IMR-90 (cell line): ENCODE data around the gene EPHA6. TPM values are rescaled to one million over a fixed set of nuclear protein-coding genes. Genes with fewer than 3 reads are reported as not detected.

ENCODE experiments used
- ATAC-seq: fragments of 200-7000 bp; cut with Tn5 transposase; 2 replicates; pipeline ENCODE4 v1.9.1; 2020; ENCODE audit warnings: low read depth, mild to moderate bottlenecking, moderate library complexity
- BruUV-seq: library from RNA; stranded (reverse); fragments of 400-500 nt; replicated peaks from 2 replicates; lab custom pipeline; 2021; lab: Mats Ljungman, UMichigan
- CTCF ChIA-PET: fragments of 300-600 bp; formaldehyde crosslinking; extraction: SDS; loops from one replicate; lab custom pipeline; 2021; ENCODE audit warnings: antibody characterized with exemption; lab: Yijun Ruan, JAX
- POLR2A ChIA-PET: fragments of 300-600 bp; sonication (Branson Sonifier 250); formaldehyde crosslinking; loops from one replicate; lab custom pipeline; 2022; ENCODE audit warnings: antibody characterized with exemption; ENCODE audit not compliant: unreplicated experiment; lab: Charles Lee
- DNase-seq: peaks from one replicate; pipeline ENCODE4 v3.0.0; 2013
- H2AFZ ChIP-seq: replicated peaks from 2 replicates; pipeline ENCODE3; 2013; ENCODE audit warnings: low read length, mild to moderate bottlenecking; ENCODE audit not compliant: poor library complexity
- H2AK5ac ChIP-seq: 2 replicates; pipeline ENCODE4 v1.6.1; 2013; ENCODE audit warnings: low read depth, low read length, inconsistent platforms
- H2AK9ac ChIP-seq: replicated peaks from 2 replicates; pipeline ENCODE3; 2013; ENCODE audit warnings: mild to moderate bottlenecking, low read depth, low read length, moderate library complexity; ENCODE audit not compliant: poor library complexity
- H2BK120ac ChIP-seq: 2 replicates; pipeline ENCODE4 v1.6.1; 2013; ENCODE audit warnings: low read depth, low read length, inconsistent platforms
- H2BK15ac ChIP-seq: 3 replicates; pipeline ENCODE4 v1.6.1; 2013; ENCODE audit warnings: low read depth, low read length, inconsistent platforms
- H2BK20ac ChIP-seq: 2 replicates; pipeline ENCODE4 v1.6.1; 2013; ENCODE audit warnings: low read depth, mild to moderate bottlenecking, inconsistent platforms, low read length, moderate library complexity
- H2BK5ac ChIP-seq: 2 replicates; pipeline ENCODE4 v1.6.1; 2013; ENCODE audit warnings: mild to moderate bottlenecking, low read depth, low read length, inconsistent platforms; ENCODE audit not compliant: poor library complexity, severe bottlenecking
- H3K14ac ChIP-seq: replicated peaks from 2 replicates; pipeline ENCODE4 v1.6.1; 2013; ENCODE audit warnings: low read depth, low read length, inconsistent platforms
- H3K18ac ChIP-seq: 2 replicates; pipeline ENCODE4 v1.6.1; 2013; ENCODE audit warnings: low read depth, low read length, control low read depth
- H3K23ac ChIP-seq: 2 replicates; pipeline ENCODE4 v1.6.1; 2013; ENCODE audit warnings: low read depth, low read length, inconsistent platforms
- H3K27ac ChIP-seq: 2 replicates; pipeline ENCODE4 v1.5.1; 2013; ENCODE audit warnings: mild to moderate bottlenecking, control low read depth, low read length; ENCODE audit not compliant: insufficient read depth
- H3K27me3 ChIP-seq: 2 replicates; pipeline ENCODE4 v1.6.1; 2013; ENCODE audit warnings: low read length; ENCODE audit not compliant: control insufficient read depth, insufficient read depth
- H3K36me3 ChIP-seq: 2 replicates; pipeline ENCODE4 v1.6.1; 2013; ENCODE audit warnings: low read length, mixed read lengths; ENCODE audit not compliant: control insufficient read depth, insufficient read depth
- H3K4ac ChIP-seq: 2 replicates; pipeline ENCODE4 v1.6.1; 2013; ENCODE audit warnings: low read depth, low read length, inconsistent platforms
- H3K4me1 ChIP-seq: 2 replicates; pipeline ENCODE4 v1.6.1; 2013; ENCODE audit warnings: low read length, mixed read lengths; ENCODE audit not compliant: control insufficient read depth, insufficient read depth
- H3K4me2 ChIP-seq: 2 replicates; pipeline ENCODE4 v1.6.1; 2013; ENCODE audit warnings: low read depth, mild to moderate bottlenecking, control low read depth, low read length, moderate library complexity
- H3K4me3 ChIP-seq: 2 replicates; pipeline ENCODE4 v1.5.1; 2013; ENCODE audit warnings: low read depth, mild to moderate bottlenecking, control low read depth, low read length, moderate library complexity; ENCODE audit not compliant: insufficient read depth
- H3K56ac ChIP-seq: 2 replicates; pipeline ENCODE4 v1.6.1; 2013; ENCODE audit warnings: low read length, inconsistent platforms; ENCODE audit not compliant: insufficient read depth; ENCODE audit errors: extremely low read depth
- H3K79me1 ChIP-seq, 2 experiments: 2 replicates each; pipeline ENCODE4 v1.6.1; 2013; ENCODE audit warnings: low read length in 2 of 2, inconsistent platforms in 1 of 2, low read depth in 1 of 2
- H3K9ac ChIP-seq: 2 replicates; pipeline ENCODE4 v1.6.1; 2013; ENCODE audit warnings: low read depth, low read length, control low read depth
- H3K9me1 ChIP-seq: 2 replicates; pipeline ENCODE4 v1.6.1; 2013; ENCODE audit warnings: low read length, inconsistent platforms; ENCODE audit not compliant: insufficient read depth
- H3K9me3 ChIP-seq: 2 replicates; pipeline ENCODE4 v1.6.1; 2013; ENCODE audit warnings: low read length; ENCODE audit not compliant: control insufficient read depth, insufficient read depth
- H4K20me1 ChIP-seq: 2 replicates; pipeline ENCODE4 v1.6.1; 2013; ENCODE audit warnings: low read length, inconsistent platforms; ENCODE audit not compliant: insufficient read depth
- H4K5ac ChIP-seq: 2 replicates; pipeline ENCODE4 v1.6.1; 2013; ENCODE audit warnings: mild to moderate bottlenecking, low read depth, low read length, control low read depth
- H4K8ac ChIP-seq, 2 experiments: 2 replicates each; pipeline ENCODE4 v1.6.1; 2013; ENCODE audit warnings: low read depth in 2 of 2, low read length in 2 of 2, control low read depth in 1 of 2, inconsistent platforms in 1 of 2
- H4K91ac ChIP-seq: 2 replicates; pipeline ENCODE4 v1.6.1; 2013; ENCODE audit warnings: low read depth, low read length, inconsistent platforms; ENCODE audit not compliant: insufficient read depth
- BHLHE40 ChIP-seq: fragments of 150-350 bp; IDR thresholded peaks from 2 replicates; pipeline ENCODE4 v1.6.1; 2016; ENCODE audit warnings: mild to moderate bottlenecking, low read depth, low read length
- CEBPB ChIP-seq: IDR thresholded peaks from 2 replicates; pipeline ENCODE4 v1.6.1; 2012; ENCODE audit warnings: low read depth, low read length, improper control_type of control experiment
- ELK1 ChIP-seq: fragments of 150-350 bp; IDR thresholded peaks from 2 replicates; pipeline ENCODE4 v1.6.1; 2016; ENCODE audit warnings: low read depth, mild to moderate bottlenecking, low read length, moderate library complexity, borderline replicate concordance
- MXI1 ChIP-seq: IDR thresholded peaks from 2 replicates; pipeline ENCODE4 v1.6.1; 2012; ENCODE audit warnings: low read depth, mild to moderate bottlenecking, low read length, moderate library complexity, borderline replicate concordance
- NFE2L2 ChIP-seq: fragments of 150-350 bp; IDR thresholded peaks from 2 replicates; pipeline ENCODE4 v1.6.1; 2016; ENCODE audit warnings: low read depth, mild to moderate bottlenecking, low read length
- POLR2A ChIP-seq: IDR thresholded peaks from 2 replicates; pipeline ENCODE4 v1.6.1; 2012; ENCODE audit warnings: mild to moderate bottlenecking, low read depth, low read length
- RAD21 ChIP-seq: IDR thresholded peaks from 2 replicates; pipeline ENCODE4 v1.6.1; 2012; ENCODE audit warnings: low read length, improper control_type of control experiment
- RCOR1 ChIP-seq: IDR thresholded peaks from 2 replicates; pipeline ENCODE4 v1.6.1; 2012; ENCODE audit warnings: mild to moderate bottlenecking, low read length, improper control_type of control experiment; ENCODE audit not compliant: insufficient replicate concordance
- USF2 ChIP-seq: fragments of 150-350 bp; IDR thresholded peaks from 2 replicates; pipeline ENCODE4 v1.6.1; 2017; ENCODE audit warnings: mild to moderate bottlenecking, antibody characterized with exemption, low read length, low read depth
- WGBS, 2 experiments: methylation state at CpG; one replicate each; pipeline versions ENCODE4 v1.1.5 to v1.1.7; 2013; ENCODE audit warnings: missing lambda C conversion rate in 2 of 2; ENCODE audit not compliant: insufficient read length in 1 of 2; ENCODE audit errors: extremely low coverage in 2 of 2; 5-methylcytosine and 5-hydroxymethylcytosine counted together
- dilution Hi-C: fragments of 300-500 bp; cut with HindIII; formaldehyde crosslinking; loops from one replicate; pipeline ENCODE4 v1.14.3; 2018; ENCODE audit warnings: low sequenced_read_pairs; ENCODE audit not compliant: unreplicated experiment
- in situ Hi-C: fragments of 300-500 bp; cut with MboI; formaldehyde crosslinking; loops from 3 replicates; pipeline ENCODE4 v1.14.3; 2019; ENCODE audit warnings: low sequenced_read_pairs, inconsistent platforms, mixed read lengths
- intact Hi-C: fragments of 100-400 bp; cut with micrococcal nuclease; formaldehyde crosslinking; loops from 2 replicates; pipeline ENCODE4 v1.10.0; 2022
- polyA plus RNA-seq, 3 experiments: library from polyadenylated mRNA; depleted of rRNA; stranded (reverse); fragments of >200 nt; gene quantifications; 2 replicates each; pipeline ENCODE4 v1.2.3, GENCODE V29; 2012; ENCODE audit warnings: low replicate concordance in 1 of 3
- total RNA-seq: library from RNA; depleted of rRNA; stranded (reverse); fragments of >200 nt; gene quantifications from 2 replicates; pipeline ENCODE4 v1.2.3, GENCODE V29; 2012

The EPHA6 gene
- total and polyA plus RNA-seq, 2 of the 4 experiments (the other 2 are of a cell fraction) = not detected

- no peaks in the 10 kb centered on the region for H3K79me1 ChIP-seq
- H4K20me1 ChIP-seq = no peaks in the 10 kb centered on the region
- no peak overlapping the region for H2BK20ac ChIP-seq
- in situ Hi-C loops (no loop called here), dilution Hi-C loops (no loop called here), intact Hi-C loops (no loop called here)
- H3K36me3 ChIP-seq = no peaks in the 10 kb centered on the region
- no peak overlapping the region for H3K18ac ChIP-seq
- no TSS peak for BruUV-seq
- H3K4me1 ChIP-seq = no peaks in the 10 kb centered on the region
- no peak overlapping the region for H3K9ac ChIP-seq
- no peak overlapping the region for H4K91ac ChIP-seq
- no peak overlapping the region for H2AFZ ChIP-seq
- ChIA-PET CTCF (no interaction called here), POLR2A (no interaction called here)
- no CpG with 5 or more reads among the region's 4 CpGs for WGBS, 2 experiments
- H2BK120ac ChIP-seq = no peak overlapping the region
- no peak overlapping the region for H4K8ac ChIP-seq
- ATAC-seq (no peak), DNase-seq (no peak)
- H2BK15ac ChIP-seq = no peak overlapping the region
- no peak overlapping the region for H3K27ac ChIP-seq
- no peak overlapping the region for H4K5ac ChIP-seq
- no peak for TF ChIP-seq USF2
- no peak for TF ChIP-seq RAD21
- TF ChIP-seq NFE2L2 = no peak
- TF ChIP-seq RCOR1 = no peak
- no peak for TF ChIP-seq CEBPB
- no peak for TF ChIP-seq POLR2A
- no peak for TF ChIP-seq MXI1
- no peak for TF ChIP-seq ELK1
- no peak for TF ChIP-seq BHLHE40
- H3K9me1 ChIP-seq = no peaks in the 10 kb centered on the region
- no peak overlapping the region for H2AK5ac ChIP-seq
- no peak overlapping the region for H2AK9ac ChIP-seq
- H3K27me3 ChIP-seq = no peaks in the 10 kb centered on the region
- H3K4me2 ChIP-seq = no peak overlapping the region
- no peak overlapping the region for H3K56ac ChIP-seq
- H3K23ac ChIP-seq = no peak overlapping the region
- H3K9me3 ChIP-seq = peaks cover 5% of the 10 kb centered on the region
- H3K4me3 ChIP-seq = no peak overlapping the region
- no peak overlapping the region for H3K4ac ChIP-seq
- no peak overlapping the region for H2BK5ac ChIP-seq
- H3K14ac ChIP-seq = no peak overlapping the region
Observed at GRCh38 chr3:96900566-96900965, 86.2 kb downstream of the EPHA6 start.
